GM12875 (cell line): ENCODE results near the gene SIRT5.
A peak's percentile ranks its signal among the peaks of the same experiment; 100 is the strongest.

Experiments
- H3K4me3 ChIP-seq: one replicate; pipeline ENCODE4 v1.5.1; 2011; ENCODE audit warnings: low read depth, low read length, control low read depth
- CTCF ChIP-seq: IDR thresholded peaks from 2 replicates; pipeline ENCODE4 v1.5.1; 2011; ENCODE audit warnings: low read depth, mild to moderate bottlenecking, control low read depth, inconsistent platforms, low read length, moderate library complexity, borderline replicate concordance; ENCODE audit not compliant: insufficient read depth

The SIRT5 gene

GRCh38 chr6:13614126-13614925, 39.9 kb downstream of the SIRT5 start:
- H3K4me3 ChIP-seq, result peak overlapping the region; percentile 82
- TF ChIP-seq CTCF, result no peak

- TF ChIP-seq CTCF, result peak; percentile 97
- peak within 1 kb of the TSS; percentile 82 for H3K4me3 ChIP-seq
Observed at GRCh38 chr6:13614926-13615791, 40.8 kb downstream of the SIRT5 start, which contains the start of gene NOL7. Gene NOL7, plus strand, starts transcription at chr6:13615335. Its CDS starts 24 bp downstream, at chr6:13615359.

GRCh38 chr6:13615792-13616120, 41.4 kb downstream of the SIRT5 start:
- H3K4me3 ChIP-seq, result peak overlapping the region; percentile 82

GRCh38 chr6:13617066-13617465, 42.7 kb downstream of the SIRT5 start:
- no peak for TF ChIP-seq CTCF
- H3K4me3 ChIP-seq, result no peak overlapping the region

More at GRCh38 chr6:13615792-13616120, 41.4 kb downstream of the SIRT5 start:
- TF ChIP-seq CTCF, result no peak

- TF ChIP-seq CTCF, result peak; percentile 54
- no peak overlapping the region for H3K4me3 ChIP-seq
Observed at GRCh38 chr6:13624871-13625288, 50.5 kb downstream of the SIRT5 start.

- TF ChIP-seq CTCF, result no peak
- no peak overlapping the region for H3K4me3 ChIP-seq
Observed at GRCh38 chr6:13629459-13630116, 55.2 kb downstream of the SIRT5 start.
